Measurements from ENCODE around the gene RAB30. TPM values are rescaled to one million over a fixed set of nuclear protein-coding genes. Genes with fewer than 3 reads are reported as not detected.
"Not testable (repeated sequence)": the region's sequence is repeated elsewhere in the genome, so short reads cannot be mapped to it uniquely, and the experiment has no call there.

Gene RAB30
- total RNA-seq, 2 experiments from 2014 or later = 9.9 to 10.2 TPM

DNA sequence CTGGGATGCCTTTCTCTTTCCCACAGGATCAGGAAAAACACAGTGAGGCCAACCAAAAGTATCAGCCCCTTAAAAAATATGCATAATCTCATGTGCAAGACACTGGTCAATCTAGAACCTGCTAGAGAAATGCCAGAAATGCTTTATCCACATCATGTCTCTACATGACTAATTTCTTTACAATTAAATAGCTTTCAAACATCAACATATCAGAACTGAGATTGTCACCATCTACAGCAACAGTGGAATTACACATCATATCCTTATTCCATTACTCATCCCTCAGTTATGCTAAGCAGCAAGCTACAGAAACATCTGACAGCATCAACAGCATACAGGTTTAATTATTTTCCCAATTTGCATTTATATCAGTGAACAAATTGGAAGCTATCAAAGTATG is 91.4 kb downstream of the RAB30 start:
- no peak overlapping the region for H3K27ac Mint-ChIP-seq
- no peak overlapping the region for H3K4me3 Mint-ChIP-seq
- H3K9me3 Mint-ChIP-seq = no peaks in the 10 kb centered on the region
- peaks cover 21% of the 10 kb centered on the region for H3K36me3 Mint-ChIP-seq (ENCODE audit: low read depth)
- peaks cover 21% of the 10 kb centered on the region for H3K4me1 Mint-ChIP-seq
- no peak for DNase-seq
- POLR2A ChIA-PET = no interaction called here
- H3K27me3 Mint-ChIP-seq = peaks cover under 1% of the 10 kb centered on the region
- CTCF ChIA-PET = no interaction called here

DNA sequence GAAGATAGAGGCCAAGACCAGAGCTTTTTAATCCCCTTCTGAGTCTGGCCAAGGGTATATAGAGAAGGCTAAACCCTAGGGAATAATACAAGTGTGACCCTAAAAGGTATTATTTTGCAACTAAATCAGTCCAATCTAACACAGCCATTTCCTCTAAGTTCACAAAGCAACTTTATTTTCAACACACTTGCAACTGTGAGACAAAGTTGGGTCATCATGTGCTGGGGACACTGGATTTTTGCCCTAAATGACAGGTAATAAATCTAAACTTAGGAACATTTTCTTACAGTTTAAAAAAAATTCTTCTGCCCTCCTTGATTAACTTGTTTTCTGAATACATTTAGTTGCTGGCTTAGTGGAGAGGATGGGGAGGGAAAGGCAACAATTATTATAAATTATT is 91.9 kb downstream of the RAB30 start:
- Mint-ChIP-seq H3K9me3 (no peaks in the 10 kb centered on the region), H3K27ac (no peak overlapping the region), H3K4me3 (no peak overlapping the region), H3K4me1 (peaks cover 21% of the 10 kb centered on the region), H3K27me3 (peaks cover 2% of the 10 kb centered on the region), H3K36me3 (ENCODE audit: low read depth) (peaks cover 21% of the 10 kb centered on the region)
- DNase-seq = no peak
- POLR2A ChIA-PET = no interaction called here
- CTCF ChIA-PET = no interaction called here

DNA sequence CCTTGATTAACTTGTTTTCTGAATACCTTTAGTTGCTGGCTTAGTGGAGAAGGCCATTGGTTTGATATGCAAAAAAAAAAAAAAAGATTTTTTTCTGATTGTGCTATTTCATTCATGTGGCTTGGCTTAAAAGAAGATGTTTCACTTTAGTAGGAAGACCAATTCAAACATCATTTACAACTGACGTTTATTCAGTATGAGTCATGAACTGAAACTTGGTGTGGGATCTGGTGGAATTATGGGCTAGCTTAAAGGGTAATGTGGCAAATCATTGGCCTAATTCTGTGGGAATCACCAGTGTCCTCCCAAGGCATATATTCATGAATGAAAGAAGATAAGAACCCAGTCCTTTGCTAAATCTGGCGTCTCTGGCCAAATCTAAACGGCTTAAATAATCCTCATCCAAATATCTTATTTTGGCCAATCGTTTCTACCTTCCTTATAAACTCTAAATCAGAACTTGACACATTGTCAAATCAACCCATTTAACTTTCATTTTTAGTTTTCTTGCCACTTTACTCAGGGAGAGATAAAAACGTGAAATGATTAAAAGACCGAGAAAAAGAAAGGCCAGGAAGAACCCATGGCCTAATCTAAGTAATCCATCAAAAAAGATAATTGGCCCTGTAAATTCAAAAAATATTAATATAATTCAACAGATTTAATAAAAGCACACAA is 93.1 kb downstream of the RAB30 start:
- no peaks in the 10 kb centered on the region for H3K9me3 Mint-ChIP-seq
- H3K36me3 Mint-ChIP-seq (ENCODE audit: low read depth) = peaks cover 19% of the 10 kb centered on the region
- H3K27me3 Mint-ChIP-seq = peaks cover 5% of the 10 kb centered on the region
- H3K27ac Mint-ChIP-seq = peak overlapping the region; percentile 19
- ChIA-PET POLR2A (no interaction called here), CTCF (interaction anchor here (0.7 kb wide), 1 partner anchor 13 kb away, joined by 3 read pairs; no protein-coding TSS in a partner anchor)
- DNase-seq = no peak
- H3K4me3 Mint-ChIP-seq = no peak overlapping the region
- peaks cover 21% of the 10 kb centered on the region for H3K4me1 Mint-ChIP-seq

DNA sequence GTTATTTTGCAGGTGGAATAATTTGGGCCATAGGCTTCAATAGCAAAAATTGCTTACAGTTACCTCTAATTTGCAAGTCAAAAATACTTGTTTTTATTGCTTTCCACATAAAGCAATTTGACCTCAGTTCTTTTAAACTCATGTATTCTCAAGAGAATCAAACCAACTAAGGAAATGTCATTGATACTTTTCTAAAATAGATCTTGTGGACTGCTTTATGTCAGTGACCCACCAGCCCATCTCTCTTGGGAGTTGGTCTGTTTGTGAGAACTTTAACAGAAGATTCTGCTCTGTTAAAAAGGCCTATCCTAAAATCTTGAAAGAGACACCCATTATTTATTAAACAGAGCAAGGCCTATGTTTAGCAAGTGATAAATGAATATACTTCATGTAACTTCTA is 94.9 kb downstream of the RAB30 start:
- H3K36me3 Mint-ChIP-seq (ENCODE audit: low read depth) = peaks cover 13% of the 10 kb centered on the region
- POLR2A ChIA-PET = no interaction called here
- DNase-seq = no peak
- H3K27ac Mint-ChIP-seq = no peak overlapping the region
- H3K4me3 Mint-ChIP-seq = no peak overlapping the region
- H3K27me3 Mint-ChIP-seq = peaks cover 11% of the 10 kb centered on the region
- CTCF ChIA-PET = no interaction called here
- no peaks in the 10 kb centered on the region for H3K9me3 Mint-ChIP-seq
- peaks cover 27% of the 10 kb centered on the region for H3K4me1 Mint-ChIP-seq

DNA sequence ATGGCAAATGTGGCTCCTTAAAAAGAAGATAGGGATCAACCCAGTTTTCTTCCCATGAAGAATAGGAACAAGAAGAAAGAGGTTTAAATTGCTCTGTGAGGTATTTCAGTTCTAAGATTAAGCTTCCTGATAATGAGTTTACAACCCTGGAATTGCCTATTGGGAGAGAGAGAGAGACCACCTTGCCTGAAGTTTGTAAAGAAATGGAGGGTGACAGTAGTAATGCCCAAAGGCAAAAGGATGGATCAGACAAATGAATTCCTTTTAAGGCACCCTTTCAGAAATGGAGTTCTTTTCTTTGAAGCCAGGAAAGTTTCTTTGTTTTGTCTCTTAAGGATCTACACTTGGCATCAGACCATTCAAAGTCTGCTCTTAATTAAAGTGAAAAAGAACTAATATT is 95.8 kb downstream of the RAB30 start:
- ChIA-PET CTCF (no interaction called here), POLR2A (no interaction called here)
- peaks cover 34% of the 10 kb centered on the region for H3K4me1 Mint-ChIP-seq
- DNase-seq = no peak
- H3K27me3 Mint-ChIP-seq = peaks cover 11% of the 10 kb centered on the region
- H3K4me3 Mint-ChIP-seq = no peak overlapping the region
- no peak overlapping the region for H3K27ac Mint-ChIP-seq
- H3K36me3 Mint-ChIP-seq (ENCODE audit: low read depth) = peaks cover 11% of the 10 kb centered on the region
- H3K9me3 Mint-ChIP-seq = peaks cover 3% of the 10 kb centered on the region

DNA sequence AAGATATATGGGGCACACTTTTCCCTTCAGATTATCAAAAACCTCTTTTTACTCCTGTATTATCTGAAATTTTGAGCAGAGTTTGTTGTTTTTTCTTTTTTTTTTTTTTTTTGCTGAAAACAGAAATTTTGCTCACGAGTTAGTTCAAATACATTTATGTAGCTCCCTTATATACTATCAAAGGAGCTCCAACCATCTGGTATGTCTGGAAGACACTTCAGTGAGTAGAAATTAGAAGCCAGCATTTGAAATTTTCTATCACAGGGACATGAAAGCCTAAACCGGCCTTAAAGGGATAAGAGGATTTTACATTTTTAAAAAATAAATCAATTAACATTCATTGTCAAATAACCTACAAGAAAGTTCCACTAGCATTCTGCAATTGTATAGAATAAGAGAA is 96.8 kb downstream of the RAB30 start:
- ChIA-PET POLR2A (no interaction called here), CTCF (interaction anchor here (0.6 to 0.7 kb wide), 2 partner anchors 11 to 43 kb away, joined by 3 read pairs; no protein-coding TSS in a partner anchor)
- H3K36me3 Mint-ChIP-seq (ENCODE audit: low read depth) = peaks cover 11% of the 10 kb centered on the region
- DNase-seq = no peak
- peaks cover 3% of the 10 kb centered on the region for H3K9me3 Mint-ChIP-seq
- H3K27ac Mint-ChIP-seq = no peak overlapping the region
- peaks cover 11% of the 10 kb centered on the region for H3K27me3 Mint-ChIP-seq
- H3K4me3 Mint-ChIP-seq = no peak overlapping the region
- H3K4me1 Mint-ChIP-seq = peaks cover 34% of the 10 kb centered on the region

DNA sequence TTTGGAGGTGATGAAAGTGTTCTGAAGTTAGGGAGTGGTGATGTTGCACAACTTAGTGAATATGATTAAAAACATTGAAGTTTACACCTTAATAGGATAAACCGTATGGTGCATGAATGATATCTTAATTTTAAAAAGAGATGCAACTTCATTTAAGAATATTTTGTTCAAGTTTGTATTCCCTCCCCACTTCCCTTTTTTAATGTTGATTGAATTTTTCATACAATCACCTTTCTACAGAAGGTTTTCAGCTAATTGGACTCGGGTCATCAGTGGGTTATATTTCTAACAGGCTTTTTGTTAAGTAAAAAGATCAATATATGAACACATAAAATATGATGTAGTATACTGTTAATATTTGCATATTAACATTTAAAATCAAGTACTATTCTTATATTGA is 97.6 kb downstream of the RAB30 start:
- Mint-ChIP-seq H3K27ac (no peak overlapping the region), H3K4me3 (no peak overlapping the region), H3K9me3 (peaks cover 3% of the 10 kb centered on the region), H3K36me3 (ENCODE audit: low read depth) (peaks cover 11% of the 10 kb centered on the region), H3K27me3 (peaks cover 11% of the 10 kb centered on the region), H3K4me1 (peaks cover 30% of the 10 kb centered on the region)
- DNase-seq = no peak
- POLR2A ChIA-PET = no interaction called here
- CTCF ChIA-PET = interaction anchor here (0.7 kb wide), 1 partner anchor 42 kb away, joined by 3 read pairs; no protein-coding TSS in a partner anchor

DNA sequence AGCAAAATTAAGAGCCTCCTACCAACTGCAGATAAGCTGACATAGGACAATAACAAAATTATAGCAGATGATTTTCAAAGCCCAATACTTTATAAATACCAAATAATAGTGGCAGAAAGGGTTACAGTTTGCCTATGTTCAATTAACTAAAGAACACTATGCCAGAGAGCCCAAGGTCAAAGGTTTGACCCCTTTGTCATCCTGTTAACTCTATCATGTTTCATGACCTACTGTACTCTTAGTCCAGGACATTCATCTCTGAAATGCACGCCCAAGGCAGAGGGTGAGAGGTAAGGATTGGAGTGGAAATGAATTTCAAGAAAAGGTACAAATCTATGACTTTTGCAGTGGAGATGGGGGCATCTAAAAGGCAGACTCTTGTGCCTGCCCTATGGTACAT is 99.6 kb downstream of the RAB30 start:
- ChIA-PET POLR2A (interaction anchor here (1.1 to 3.2 kb wide), 10 partner anchors 11 to 188 kb away, joined by 4 to 17 read pairs (median 8); partner anchors contain the start of genes DDIAS, PCF11 and RAB30), CTCF (interaction anchor here (1.0 to 1.2 kb wide), 2 partner anchors 11 to 13 kb away, joined by 4 to 5 read pairs; no protein-coding TSS in a partner anchor)
- H3K4me1 Mint-ChIP-seq = peaks cover 13% of the 10 kb centered on the region
- DNase-seq = no peak
- H3K27ac Mint-ChIP-seq = no peak overlapping the region
- peaks cover 3% of the 10 kb centered on the region for H3K36me3 Mint-ChIP-seq (ENCODE audit: low read depth)
- peaks cover 11% of the 10 kb centered on the region for H3K27me3 Mint-ChIP-seq
- peaks cover 3% of the 10 kb centered on the region for H3K9me3 Mint-ChIP-seq
- H3K4me3 Mint-ChIP-seq = peak overlapping the region; percentile 69

DNA sequence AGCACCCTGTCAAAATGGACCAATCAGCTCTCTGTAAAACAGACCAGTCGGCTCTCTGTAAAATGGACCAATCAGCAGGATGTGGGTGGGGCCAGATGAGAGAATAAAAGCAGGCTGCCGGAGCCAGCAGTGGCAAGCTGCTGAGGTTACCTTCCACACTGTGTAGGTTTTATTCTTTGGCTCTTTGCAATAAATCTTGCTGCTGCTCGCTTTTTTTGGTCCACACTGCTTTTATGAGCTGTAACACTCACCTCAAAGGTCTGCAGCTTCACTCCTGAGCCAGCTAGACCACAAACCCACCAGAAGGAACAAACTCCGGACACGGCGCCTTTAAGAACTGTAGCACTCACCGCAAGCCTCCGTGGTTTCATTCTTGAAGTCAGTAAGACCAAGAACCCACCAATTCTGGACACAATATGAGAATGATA is 100.2 kb downstream of the RAB30 start:
- H3K36me3 Mint-ChIP-seq (ENCODE audit: low read depth); H3K9me3 Mint-ChIP-seq: not testable (repeated sequence)
- CTCF ChIA-PET = interaction anchor here (1.0 to 1.2 kb wide), 2 partner anchors 11 to 12 kb away, joined by 4 to 5 read pairs; no protein-coding TSS in a partner anchor
- POLR2A ChIA-PET = interaction anchor here (1.1 to 3.2 kb wide), 11 partner anchors 11 to 188 kb away, joined by 3 to 17 read pairs (median 7); partner anchors contain the start of genes DDIAS, PCF11, PRCP and RAB30
- H3K4me3 Mint-ChIP-seq = peak overlapping the region; percentile 69
- peaks cover 11% of the 10 kb centered on the region for H3K27me3 Mint-ChIP-seq
- peaks cover 13% of the 10 kb centered on the region for H3K4me1 Mint-ChIP-seq
- peak; percentile 70 for DNase-seq
- H3K27ac Mint-ChIP-seq = peak overlapping the region; percentile 73

DNA sequence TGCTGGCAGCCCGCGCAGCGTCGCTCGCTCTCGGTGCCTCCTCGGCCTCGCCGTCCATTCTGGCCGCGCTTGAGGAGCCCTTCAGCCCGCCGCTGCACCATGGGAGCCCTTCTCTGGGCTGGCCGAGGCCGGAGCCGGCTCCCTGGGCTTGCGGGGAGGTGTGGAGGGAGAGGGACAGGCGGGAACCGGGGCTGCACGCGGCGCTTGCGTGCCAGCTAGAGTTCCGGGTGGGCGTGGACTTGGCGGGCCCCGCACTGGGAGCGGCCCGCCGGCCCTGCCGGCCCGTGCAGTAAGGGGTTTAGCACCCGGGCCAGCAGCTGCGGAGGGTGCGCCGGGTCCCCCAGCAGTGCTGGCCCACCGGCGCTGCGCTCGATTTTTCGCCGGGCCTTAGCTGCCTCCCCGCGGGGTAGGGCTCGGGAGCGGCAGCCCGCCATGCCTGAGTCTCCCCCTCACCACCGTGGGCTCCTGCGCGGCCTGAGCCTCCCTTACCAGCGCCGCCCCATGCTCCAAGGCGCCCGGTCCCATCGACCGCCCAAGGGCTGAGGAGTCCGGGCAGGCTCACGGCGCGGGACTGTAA is 101.1 kb downstream of the RAB30 start:
- peaks cover 11% of the 10 kb centered on the region for H3K27me3 Mint-ChIP-seq
- not testable (repeated sequence) for H3K4me3 Mint-ChIP-seq; H3K36me3 Mint-ChIP-seq (ENCODE audit: low read depth); H3K9me3 Mint-ChIP-seq; H3K27ac Mint-ChIP-seq
- peaks cover 13% of the 10 kb centered on the region for H3K4me1 Mint-ChIP-seq
- peak; percentile 27 for DNase-seq
- ChIA-PET POLR2A (interaction anchor here (1.2 to 3.2 kb wide), 12 partner anchors 10 to 189 kb away, joined by 3 to 17 read pairs (median 6); partner anchors contain the start of genes DDIAS, PCF11, PRCP and RAB30), CTCF (interaction anchor here (1.2 kb wide), 1 partner anchor 10 kb away, joined by 5 read pairs; no protein-coding TSS in a partner anchor)

DNA sequence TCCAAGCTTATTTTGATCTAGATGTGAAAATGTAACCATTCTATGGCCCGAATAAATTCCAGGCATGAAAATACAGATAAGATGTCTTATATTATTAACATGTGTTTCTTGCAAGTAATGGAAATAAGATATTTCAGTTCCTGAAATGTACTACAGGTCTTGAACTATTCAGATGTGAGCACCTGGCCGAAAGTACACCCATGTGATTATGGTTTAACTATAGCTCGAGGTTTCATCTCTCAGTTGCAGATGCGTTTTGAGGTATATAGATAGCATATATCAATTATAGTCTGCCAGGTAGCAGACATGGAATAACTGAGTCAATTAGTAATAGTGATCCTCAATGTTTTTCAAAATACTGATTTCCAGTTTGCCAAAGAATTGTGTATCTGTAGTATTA is 101.9 kb downstream of the RAB30 start:
- Mint-ChIP-seq H3K27ac (no peak overlapping the region), H3K9me3 (peaks cover 6% of the 10 kb centered on the region), H3K36me3 (ENCODE audit: low read depth) (peaks cover 10% of the 10 kb centered on the region), H3K4me1 (peaks cover 13% of the 10 kb centered on the region), H3K27me3 (peaks cover 13% of the 10 kb centered on the region), H3K4me3 (no peak overlapping the region)
- ChIA-PET CTCF (no interaction called here), POLR2A (interaction anchor here (1.2 to 3.2 kb wide), 4 partner anchors 10 to 187 kb away, joined by 4 to 17 read pairs (median 10); partner anchors contain the start of genes PCF11 and RAB30)
- DNase-seq = no peak

DNA sequence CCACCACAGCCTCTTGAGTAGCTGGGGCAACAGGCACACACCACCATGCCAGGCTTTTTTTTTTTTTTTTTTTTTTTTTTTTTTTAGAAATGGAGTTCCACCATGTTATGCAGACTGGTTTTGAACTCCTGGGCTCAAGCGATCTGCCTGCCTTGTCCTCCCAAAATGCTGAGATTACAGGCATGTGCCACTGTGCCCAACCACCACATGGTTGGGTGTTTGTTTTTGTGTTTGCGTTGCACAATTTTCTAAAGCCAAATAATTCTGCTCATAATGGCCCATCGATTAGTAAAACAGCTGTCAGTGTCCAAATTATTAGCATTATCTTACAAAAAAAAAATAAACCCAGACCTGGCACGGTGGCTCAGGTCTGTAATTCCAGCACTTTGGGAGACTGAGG is 104.3 kb downstream of the RAB30 start:
- Mint-ChIP-seq H3K27me3 (peaks cover 19% of the 10 kb centered on the region), H3K27ac (no peak overlapping the region), H3K4me1 (peaks cover 18% of the 10 kb centered on the region), H3K36me3 (ENCODE audit: low read depth) (peaks cover 26% of the 10 kb centered on the region), H3K4me3 (no peak overlapping the region), H3K9me3 (peaks cover 14% of the 10 kb centered on the region)
- POLR2A ChIA-PET = no interaction called here
- CTCF ChIA-PET = no interaction called here
- DNase-seq = no peak

DNA sequence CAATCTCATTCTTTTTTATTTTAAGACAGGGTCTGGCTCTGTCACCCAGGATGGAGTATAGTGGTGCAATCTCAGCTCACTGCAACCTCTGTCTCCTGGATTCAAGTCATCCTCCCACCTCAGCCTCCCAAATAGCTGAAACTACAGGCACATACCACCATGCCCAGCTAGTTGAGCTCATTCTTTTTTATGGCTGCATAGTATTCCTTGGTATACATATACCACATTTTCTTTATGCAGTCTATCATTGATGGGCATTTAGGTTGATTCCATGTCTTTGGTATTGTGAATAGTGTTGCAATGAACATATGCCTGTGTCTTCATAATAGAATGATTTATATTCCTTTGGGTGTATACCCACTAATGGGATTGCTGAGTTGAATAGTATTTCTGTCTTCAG is 109.7 kb downstream of the RAB30 start:
- Mint-ChIP-seq H3K9me3 (peaks cover 18% of the 10 kb centered on the region), H3K36me3 (ENCODE audit: low read depth) (peaks cover 33% of the 10 kb centered on the region), H3K4me1 (peaks cover 44% of the 10 kb centered on the region), H3K27me3 (peaks cover 19% of the 10 kb centered on the region)
- DNase-seq, H3K27ac Mint-ChIP-seq, H3K4me3 Mint-ChIP-seq: not testable (repeated sequence)
- ChIA-PET CTCF (interaction anchor here (1.1 kb wide), 1 partner anchor 95 kb away, joined by 4 read pairs; no protein-coding TSS in a partner anchor), POLR2A (interaction anchor here (2.0 to 3.8 kb wide), 2 partner anchors 101 to 195 kb away, joined by 6 to 21 read pairs; partner anchors contain the start of gene PCF11)

Measured in activated CD4-positive, alpha-beta memory T cell treated with anti-CD3 and anti-CD28 coated beads, Interleukin-2, amount 10 ng/mL, durations not matched to agents 7 days and 5 days (primary cell).